Measurements from ENCODE around the gene KIZ.
"Not testable (repeated sequence)": the region's sequence is repeated elsewhere in the genome, so short reads cannot be mapped to it uniquely, and the experiment has no call there.

Gene KIZ

GRCh38 chr20:21246161-21246560 lies 120.3 kb downstream of the KIZ start:
- no peak for DNase-seq (ENCODE audit: low spot score)
- in situ Hi-C loops (cut with MboI; ENCODE audit: low sequenced_read_pairs, unreplicated experiment): loop anchor here (25.0 kb wide), 1 partner anchor 384 kb away; no protein-coding TSS in a partner anchor
- TF ChIP-seq CTCF (IDR thresholded peaks at IDR 0.05; ENCODE audit: borderline replicate concordance, control extremely low read depth, extremely low read depth, insufficient read depth, missing control alignments): no peak

- not testable (repeated sequence) for DNase-seq (ENCODE audit: low spot score)
- in situ Hi-C loops (cut with MboI; ENCODE audit: low sequenced_read_pairs, unreplicated experiment): loop anchor here (25.0 kb wide), 1 partner anchor 385 kb away; no protein-coding TSS in a partner anchor
Observed at GRCh38 chr20:21247603-21248095, 121.8 kb downstream of the KIZ start.

- in situ Hi-C loops (cut with MboI; ENCODE audit: low sequenced_read_pairs, unreplicated experiment): no loop called here
- no peak for TF ChIP-seq CTCF (IDR thresholded peaks at IDR 0.05; ENCODE audit: borderline replicate concordance, control extremely low read depth, extremely low read depth, insufficient read depth, missing control alignments)
- DNase-seq (ENCODE audit: low spot score): no peak
Observed at GRCh38 chr20:21251278-21251677, 125.4 kb downstream of the KIZ start.

GRCh38 chr20:21257192-21257591 lies 131.3 kb downstream of the KIZ start:
- TF ChIP-seq CTCF (IDR thresholded peaks at IDR 0.05; ENCODE audit: borderline replicate concordance, control extremely low read depth, extremely low read depth, insufficient read depth, missing control alignments): no peak
- in situ Hi-C loops (cut with MboI; ENCODE audit: low sequenced_read_pairs, unreplicated experiment): no loop called here
- DNase-seq (ENCODE audit: low spot score): no peak

GRCh38 chr20:21258411-21258810 lies 132.5 kb downstream of the KIZ start:
- DNase-seq (ENCODE audit: low spot score): no peak
- in situ Hi-C loops (cut with MboI; ENCODE audit: low sequenced_read_pairs, unreplicated experiment): no loop called here

GRCh38 chr20:21259346-21259745 lies 133.5 kb downstream of the KIZ start:
- no peak for TF ChIP-seq CTCF (IDR thresholded peaks at IDR 0.05; ENCODE audit: borderline replicate concordance, control extremely low read depth, extremely low read depth, insufficient read depth, missing control alignments)
- in situ Hi-C loops (cut with MboI; ENCODE audit: low sequenced_read_pairs, unreplicated experiment): no loop called here
- no peak for DNase-seq (ENCODE audit: low spot score)

More at GRCh38 chr20:21258411-21258810, 132.5 kb downstream of the KIZ start:
- TF ChIP-seq CTCF (IDR thresholded peaks at IDR 0.05; ENCODE audit: borderline replicate concordance, control extremely low read depth, extremely low read depth, insufficient read depth, missing control alignments): no peak

- DNase-seq (ENCODE audit: low spot score): no peak
- TF ChIP-seq CTCF (IDR thresholded peaks at IDR 0.05; ENCODE audit: borderline replicate concordance, control extremely low read depth, extremely low read depth, insufficient read depth, missing control alignments): no peak
- in situ Hi-C loops (cut with MboI; ENCODE audit: low sequenced_read_pairs, unreplicated experiment): no loop called here
Observed at GRCh38 chr20:21262812-21263211, 136.9 kb downstream of the KIZ start.

All from GM13976 (cell line).